GM12874 (cell line): ENCODE results near the gene JUND.

Experiments used
- CTCF ChIP-seq: IDR thresholded peaks from 2 replicates; pipeline ENCODE4 v1.5.1; 2011; ENCODE audit warnings: low read depth, mild to moderate bottlenecking, control low read depth, low read length, moderate library complexity; ENCODE audit not compliant: insufficient read depth

Gene JUND

GRCh38 chr19:18266771-18267686 lies 14.4 kb downstream of the JUND start:
- no peak for TF ChIP-seq CTCF

- TF ChIP-seq CTCF, result no peak
Observed at GRCh38 chr19:18265582-18265981, 15.8 kb downstream of the JUND start.

GRCh38 chr19:18264971-18265540 lies 16.4 kb downstream of the JUND start:
- TF ChIP-seq CTCF, result no peak

- TF ChIP-seq CTCF, result no peak
Observed at GRCh38 chr19:18264137-18264854, 17.1 kb downstream of the JUND start.

GRCh38 chr19:18263324-18264136 lies 17.9 kb downstream of the JUND start:
- TF ChIP-seq CTCF, result no peak

- no peak for TF ChIP-seq CTCF
Observed at GRCh38 chr19:18262917-18263316, 18.5 kb downstream of the JUND start.
